Regular cardiac myocyte (primary cell): ENCODE measurements around the gene ANHX. TPM values are rescaled to one million over a fixed set of nuclear protein-coding genes. Genes with fewer than 3 reads are reported as not detected.

Source experiments
- total RNA-seq: library from RNA; depleted of rRNA; stranded (reverse); fragments of >200 nt; gene quantifications from 2 replicates; pipeline ENCODE4 v1.2.3, GENCODE V29; 2014

ANHX gene
- total RNA-seq, result not detected in 2 replicates

GRCh38 chr12:133235401-133236112, at the start of gene ANHX:
TSS of gene ANHX (minus strand) at chr12:133235877. CDS start at chr12:133234356, 1,521 bp downstream.

GRCh38 chr12:133181238-133181959, 54.3 kb downstream of the ANHX start, which contains the start of gene ZNF268:
TSS of gene ZNF268 (plus strand) at chr12:133181495. CDS start at chr12:133181998, 503 bp downstream.

Other genes starting within 250 kb of the ANHX start
- gene ZNF26, start 249.5 kb downstream of the ANHX start, total RNA-seq, result 10.9 and 17.5 TPM in 2 replicates
- 20.1 and 26.5 TPM in 2 replicates for gene ZNF84, start 198.4 kb downstream of the ANHX start, total RNA-seq
- 17.4 and 17.8 TPM in 2 replicates for gene ZNF140, start 155.0 kb downstream of the ANHX start, total RNA-seq
- 0.58 and 1.1 TPM in 2 replicates for gene ZNF891, start 105.6 kb downstream of the ANHX start, total RNA-seq
- gene ZNF10, start 105.2 kb downstream of the ANHX start, total RNA-seq, result 6.9 and 14.1 TPM in 2 replicates
- gene ZNF268, start 54.4 kb downstream of the ANHX start, total RNA-seq, result 25.5 and 36.6 TPM in 2 replicates